Measurements from ENCODE around the gene NEO1.

The NEO1 gene

DNA sequence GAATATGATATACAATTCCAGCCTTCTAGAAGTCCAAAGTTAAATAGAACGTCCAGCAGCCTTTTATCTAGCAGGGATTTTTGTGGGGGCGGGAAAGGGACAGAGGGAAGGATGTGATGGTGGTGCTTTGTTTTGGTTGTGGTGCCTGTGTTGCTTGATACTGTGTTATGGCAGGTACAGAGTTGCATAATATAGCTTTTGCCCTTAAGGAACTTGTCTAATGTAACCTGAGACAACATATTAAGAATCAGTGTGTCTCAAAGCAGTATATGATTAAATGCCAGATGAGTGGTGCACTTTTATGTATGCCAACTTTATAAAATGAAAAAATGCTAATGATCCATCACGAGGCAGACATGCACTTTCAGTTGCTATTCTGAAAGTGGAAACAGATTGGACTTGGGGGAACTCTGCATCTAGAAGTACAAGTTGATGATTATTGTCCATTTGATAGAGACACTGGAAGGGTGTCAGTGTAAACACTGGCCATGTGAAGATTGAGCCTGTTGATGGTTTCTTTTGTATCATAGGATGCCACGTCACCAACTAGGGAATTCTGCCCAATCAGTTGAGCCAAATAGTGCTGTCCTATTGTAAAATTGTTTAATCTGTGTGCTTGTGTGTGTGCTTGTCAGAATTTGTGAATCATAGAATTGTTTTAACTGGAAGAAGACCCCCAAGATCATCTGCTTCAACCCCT, 23.0 kb downstream of the NEO1 start:
- DNase-seq = peak; percentile 13

DNA sequence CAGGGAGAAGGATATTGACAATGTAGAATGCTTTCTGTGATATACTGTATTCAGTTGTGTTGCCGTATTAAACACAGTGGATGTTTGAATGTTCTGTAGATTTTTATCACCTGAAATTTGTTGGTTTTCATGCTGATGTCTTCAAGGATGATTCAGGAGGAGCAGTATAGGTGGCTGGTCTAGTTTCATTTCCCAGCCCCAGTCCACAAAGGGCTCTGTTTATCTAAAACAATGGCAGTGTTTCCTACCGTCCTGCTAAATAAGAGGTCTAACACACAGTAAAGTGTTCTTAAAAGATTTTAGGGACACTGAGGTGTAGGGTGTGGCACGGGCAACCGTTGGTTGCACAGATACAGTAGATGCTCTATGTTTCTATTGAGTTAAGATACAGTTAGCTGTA, 26.0 kb downstream of the NEO1 start:
- no peak for DNase-seq

- DNase-seq = peak; percentile 71
These were observed 26.5 kb downstream of the NEO1 start for GRCh38 chr15:73078722-73079121.

GRCh38 chr15:73079565-73079964, 27.3 kb downstream of the NEO1 start:
- no peak for DNase-seq

GRCh38 chr15:73081321-73081958, 29.2 kb downstream of the NEO1 start:
- DNase-seq = peak; percentile 67

DNA sequence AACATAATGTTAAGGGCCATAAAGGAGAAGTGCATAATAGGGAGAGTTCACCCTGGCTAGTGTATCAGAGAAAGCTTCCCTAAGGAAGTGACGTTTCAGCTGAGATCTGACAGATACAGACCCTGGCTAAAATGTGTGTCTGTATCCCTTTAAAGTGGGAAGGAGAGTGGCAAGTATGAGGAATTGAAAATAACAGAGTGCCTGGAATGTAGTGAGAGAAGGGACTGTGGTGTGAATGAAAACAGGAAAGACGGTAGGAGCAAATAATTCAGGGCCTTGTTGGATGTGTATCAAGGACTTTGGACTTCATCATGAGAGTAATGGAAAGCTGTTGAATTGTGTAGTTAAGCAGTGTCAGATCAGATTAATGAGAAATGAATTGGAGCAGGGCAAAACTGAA, 30.5 kb downstream of the NEO1 start:
- peak; percentile 13 for DNase-seq

- no peak for DNase-seq
These were observed 34.8 kb downstream of the NEO1 start for GRCh38 chr15:73087098-73087497.

- DNase-seq = no peak
These were observed 52.8 kb downstream of the NEO1 start for GRCh38 chr15:73105064-73105463.

DNA sequence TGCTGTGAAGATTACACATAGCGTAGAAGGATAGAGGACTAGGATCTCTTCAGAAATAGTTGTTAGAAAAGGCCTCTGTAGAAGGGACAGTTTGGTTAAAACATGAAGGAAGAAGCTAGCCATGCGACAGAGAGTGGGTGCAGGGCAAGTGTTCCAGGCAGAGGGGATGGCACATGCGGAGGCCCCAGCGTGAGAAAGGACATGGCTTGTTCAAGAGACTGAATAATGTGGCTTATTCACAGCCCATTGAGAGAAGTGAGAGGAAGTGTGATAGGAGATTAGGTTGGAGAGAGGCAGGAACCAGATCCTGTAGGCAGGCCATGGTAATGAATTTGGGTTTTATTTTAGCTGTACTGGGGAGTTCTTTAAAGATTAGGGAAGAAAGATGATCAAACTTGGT, 56.4 kb downstream of the NEO1 start:
- DNase-seq = no peak

- no peak for DNase-seq
These were observed 57.5 kb downstream of the NEO1 start for GRCh38 chr15:73109765-73110164.

DNA sequence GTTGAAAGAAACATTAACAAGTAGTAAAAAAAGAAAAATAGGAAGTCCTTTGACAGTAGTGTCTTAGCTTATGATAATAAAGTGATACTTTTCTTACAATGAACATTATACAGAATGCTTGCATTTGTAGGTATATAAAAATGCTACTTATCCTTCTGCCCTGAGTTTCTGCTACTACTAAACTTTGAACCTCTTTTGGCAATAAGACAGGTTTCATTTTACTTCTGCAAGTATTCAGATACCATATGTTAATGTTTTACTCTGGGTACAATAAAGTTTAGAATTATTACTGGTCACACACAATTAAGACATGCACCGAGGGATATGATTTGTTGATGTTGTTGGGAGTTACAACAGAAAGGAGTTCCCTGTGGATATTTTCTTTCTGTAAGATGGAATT, 57.9 kb downstream of the NEO1 start:
- DNase-seq = no peak

DNA sequence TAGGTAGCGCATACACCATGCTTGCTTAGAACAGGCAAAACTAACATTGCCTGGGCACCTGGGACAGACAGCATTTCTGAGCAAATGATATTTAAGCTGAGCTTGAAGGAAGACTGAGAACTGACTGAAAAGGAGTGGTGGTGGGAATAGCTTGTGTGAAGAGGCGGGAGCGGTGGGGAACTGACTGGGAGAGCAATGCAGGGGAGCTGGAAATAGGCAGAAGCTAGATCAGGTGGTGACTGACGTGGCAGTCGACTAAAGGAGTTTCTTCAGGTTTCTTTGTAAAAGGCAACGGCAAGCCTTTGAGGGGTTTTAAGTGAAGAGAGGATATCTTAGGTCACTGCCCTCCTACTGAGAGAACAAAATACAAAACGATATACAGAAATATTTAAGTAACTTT, 61.8 kb downstream of the NEO1 start:
- no peak for DNase-seq

- DNase-seq = no peak
These were observed 63.9 kb downstream of the NEO1 start for GRCh38 chr15:73116164-73116563.

- no peak for DNase-seq
These were observed 65.8 kb downstream of the NEO1 start for GRCh38 chr15:73118055-73118454.

DNA sequence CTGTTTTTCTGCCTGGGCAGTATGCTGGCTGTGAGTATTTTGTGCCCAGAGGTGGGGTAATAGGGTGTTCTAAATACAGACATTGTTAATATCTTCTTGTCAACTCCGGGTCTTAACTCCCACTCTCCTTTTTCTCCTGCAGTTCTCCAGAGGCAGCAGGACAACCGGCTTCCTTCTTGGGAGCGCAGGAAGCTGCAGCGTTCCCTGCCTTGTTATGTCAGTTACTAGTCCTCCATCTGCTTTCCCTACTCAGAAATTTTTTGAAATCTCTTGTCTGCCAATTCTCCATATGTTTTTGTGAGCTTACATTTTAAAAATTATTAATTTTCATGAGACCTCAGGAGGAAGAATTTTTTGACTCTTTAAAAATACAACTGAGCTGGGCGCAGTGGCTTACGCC, 67.2 kb downstream of the NEO1 start:
- DNase-seq = no peak

- DNase-seq = no peak
These were observed 68.0 kb downstream of the NEO1 start for GRCh38 chr15:73120269-73120668.

DNA sequence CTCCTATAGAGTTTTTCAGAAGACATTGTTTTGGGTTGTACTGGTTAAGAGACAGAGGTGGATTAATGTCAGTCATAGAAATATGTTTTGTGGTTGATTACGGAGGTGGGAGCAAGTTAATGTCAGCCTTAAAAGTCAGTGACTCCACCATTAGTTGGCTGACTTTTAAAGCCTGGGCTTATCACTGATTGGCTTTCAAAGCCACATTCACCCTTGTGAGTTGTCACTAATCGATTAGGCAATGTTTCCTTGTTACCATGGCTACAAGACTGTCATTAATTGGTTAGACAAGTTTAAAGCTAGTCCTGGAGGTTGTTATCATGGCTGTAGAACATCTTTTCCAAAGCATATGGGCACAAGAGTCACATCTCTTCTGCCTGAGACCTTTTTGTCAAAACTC, 73.0 kb downstream of the NEO1 start:
- DNase-seq = no peak

- peak; percentile 25 for DNase-seq
These were observed 75.2 kb downstream of the NEO1 start for GRCh38 chr15:73127302-73127936.

DNA sequence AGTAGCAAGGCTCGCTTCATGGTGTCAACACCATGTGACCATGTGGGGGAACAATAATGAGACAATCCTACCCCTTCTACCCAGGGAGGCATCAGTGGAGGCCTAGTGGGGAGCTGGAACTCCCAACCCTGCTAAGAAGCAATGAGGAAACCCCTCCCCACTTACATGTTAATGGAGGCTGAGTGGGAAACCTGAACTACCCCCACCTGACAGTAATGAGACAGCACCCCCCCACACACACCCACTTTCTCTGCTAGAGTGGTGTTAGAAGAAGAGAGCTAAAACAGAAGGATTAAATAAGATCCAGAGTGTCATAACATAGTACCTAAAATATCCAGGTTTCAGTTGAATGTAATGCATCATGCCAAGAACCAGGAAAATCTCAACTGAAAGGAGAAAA, 78.6 kb downstream of the NEO1 start:
- no peak for DNase-seq

DNA sequence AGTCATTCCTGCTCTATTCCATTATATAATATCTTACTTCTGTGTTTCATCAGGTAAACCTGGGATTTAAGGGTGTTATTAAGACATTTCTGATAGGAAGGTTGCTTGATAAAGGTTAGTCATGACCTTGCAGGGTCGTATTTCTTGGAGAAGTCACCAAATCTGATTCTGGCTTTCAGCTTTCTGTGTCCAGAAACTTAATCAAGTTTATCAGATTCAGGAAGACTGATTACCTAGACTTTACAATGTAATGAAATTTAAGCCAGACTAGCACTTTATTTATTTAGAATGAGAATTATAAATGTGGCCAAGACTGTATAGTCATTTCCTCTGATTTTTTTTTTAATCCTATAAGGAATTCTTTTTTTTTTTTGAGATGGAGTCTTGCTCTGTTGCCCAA, 81.9 kb downstream of the NEO1 start:
- DNase-seq = no peak

- no peak for DNase-seq
These were observed 86.9 kb downstream of the NEO1 start for GRCh38 chr15:73139041-73139743.

GRCh38 chr15:73139744-73140553, 87.7 kb downstream of the NEO1 start:
- no peak for DNase-seq
